SKM-1 (cell line): Measurements from ENCODE around the gene C1orf35.
A peak's percentile ranks its signal among the peaks of the same experiment; 100 is the strongest.

ENCODE experiments used
- DNase-seq: peaks from one replicate; lab custom pipeline; 2025; ENCODE audit not compliant: unreplicated experiment; lab: John Stamatoyannopoulos, UW

The C1orf35 gene

DNA sequence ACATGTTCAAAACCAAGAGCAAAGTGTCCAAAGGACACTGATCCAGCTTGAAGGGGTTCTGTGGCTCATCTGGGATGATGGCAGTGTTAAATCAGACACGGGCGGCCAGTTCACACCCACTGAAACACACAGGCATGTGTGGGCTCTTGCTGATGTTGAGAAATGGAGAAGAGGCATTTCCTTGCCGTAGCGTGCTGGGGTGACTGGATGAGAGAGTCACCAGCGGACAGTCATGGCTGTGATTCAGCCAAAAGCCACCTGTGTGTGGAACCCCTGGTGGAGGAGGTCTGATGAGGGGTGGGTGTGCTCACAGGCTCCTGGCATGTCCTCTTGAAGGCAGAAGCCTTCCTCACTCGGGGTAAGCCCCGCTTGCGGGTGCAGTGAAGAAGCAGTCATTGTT, 7.2 kb downstream of the C1orf35 start:
- no peak for DNase-seq

DNA sequence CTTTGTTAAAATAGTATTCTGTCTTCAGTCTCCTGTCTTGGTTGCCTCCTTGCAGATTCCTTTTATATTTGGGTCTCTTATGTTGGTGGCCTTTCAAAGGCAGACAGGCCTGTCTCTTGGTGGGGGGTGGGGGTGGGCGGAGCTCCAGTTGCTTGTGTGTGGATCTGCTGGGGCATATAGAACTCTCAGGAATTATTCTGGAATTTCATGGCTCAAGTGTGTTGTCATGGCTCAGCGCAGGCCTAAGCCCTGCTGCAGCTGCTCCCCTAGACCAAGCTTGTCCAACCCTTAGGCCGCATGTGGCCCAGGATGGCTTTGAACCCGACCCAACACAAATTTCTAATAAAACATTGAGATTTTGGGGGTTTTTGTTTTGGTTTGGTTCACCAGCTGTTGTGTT, 8.0 kb downstream of the C1orf35 start:
- no peak for DNase-seq

DNA sequence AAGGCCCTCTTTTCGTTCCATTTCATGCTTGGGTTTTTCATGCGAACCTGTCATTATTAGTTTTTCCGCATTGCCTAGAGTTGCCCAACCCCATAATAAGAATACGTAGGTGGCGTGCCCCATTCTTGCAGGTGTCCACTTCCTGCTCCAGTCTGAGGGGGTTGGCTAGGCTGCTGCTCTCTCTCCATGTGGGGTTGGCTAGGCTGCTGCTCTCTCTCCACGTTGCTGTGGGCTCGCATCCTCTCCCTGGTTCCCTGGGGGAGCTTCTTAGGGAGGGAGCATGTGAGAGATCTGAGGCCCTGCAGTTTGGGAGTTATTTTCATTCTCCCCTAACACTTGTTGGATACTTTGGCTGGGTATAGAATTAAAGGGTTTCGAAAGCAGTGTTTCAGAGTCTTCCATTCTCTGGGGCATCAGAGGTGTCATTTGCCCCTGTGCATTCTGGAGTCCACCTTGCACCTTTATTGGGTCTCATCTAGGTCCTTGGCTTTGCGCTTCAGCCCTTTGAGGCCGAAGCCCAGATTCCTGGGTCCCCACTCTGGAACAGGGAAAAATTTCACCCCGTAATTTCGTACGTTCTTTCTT, 8.6 kb downstream of the C1orf35 start:
- no peak for DNase-seq

GRCh38 chr1:228093050-228093906, 9.8 kb downstream of the C1orf35 start:
- no peak for DNase-seq

DNA sequence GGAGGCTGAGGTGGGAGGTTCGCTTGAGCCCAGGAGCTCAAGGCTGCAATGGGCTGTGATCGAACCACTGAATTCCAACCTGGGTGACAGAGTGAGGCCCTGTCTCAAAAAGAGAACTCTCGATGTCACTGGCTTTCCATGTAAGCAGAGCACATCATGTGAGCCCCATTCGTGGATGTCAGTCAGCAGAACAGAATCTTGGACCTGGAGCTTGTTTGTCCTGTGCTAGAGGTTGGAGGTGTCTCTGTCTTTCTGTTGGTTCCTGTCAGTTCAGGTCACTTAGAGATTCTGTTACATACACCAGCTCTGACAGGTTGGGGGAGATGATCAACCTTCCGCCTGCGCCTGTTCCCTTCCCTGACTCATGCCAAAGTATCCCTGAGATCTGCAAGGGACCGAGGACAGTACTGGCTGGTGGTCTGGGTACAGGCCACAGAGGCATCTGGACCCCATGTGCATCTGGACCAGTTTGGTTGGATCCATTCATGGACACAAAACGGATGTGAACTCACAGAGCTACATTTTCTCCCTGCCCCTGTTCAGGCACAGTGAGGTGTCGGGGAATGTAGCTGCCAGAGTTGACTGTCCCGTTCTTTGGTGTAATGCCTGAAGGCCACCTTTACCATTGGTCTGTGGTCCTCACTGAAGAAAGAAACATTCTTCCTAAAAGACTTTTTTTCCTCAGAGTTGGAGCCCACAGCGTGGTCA, 10.6 kb downstream of the C1orf35 start:
- no peak for DNase-seq

GRCh38 chr1:228091084-228091483, 12.0 kb downstream of the C1orf35 start:
- no peak for DNase-seq

DNA sequence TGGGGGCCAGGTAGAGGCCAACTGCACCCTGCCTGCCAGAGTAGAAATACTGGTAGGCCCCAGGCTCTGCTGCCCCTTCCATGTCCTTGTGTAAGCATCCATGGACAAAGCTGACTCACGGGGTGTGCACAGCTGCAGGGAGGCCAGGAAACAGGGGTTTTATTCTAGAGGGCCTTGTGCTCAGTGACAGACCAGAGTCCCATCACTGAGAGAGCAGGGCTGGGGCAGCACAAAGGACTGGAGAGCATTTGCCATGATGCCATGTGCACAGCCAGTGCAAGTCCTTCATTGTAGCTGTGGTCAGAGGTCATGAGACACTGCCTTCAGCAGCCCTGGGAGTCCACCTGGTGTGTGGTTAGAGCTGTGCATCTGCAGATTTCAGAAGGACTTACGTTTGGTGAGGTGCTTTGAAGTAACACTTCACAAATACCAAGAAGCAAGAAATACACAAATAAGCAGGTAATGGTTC, 12.5 kb downstream of the C1orf35 start:
- DNase-seq = no peak

DNA sequence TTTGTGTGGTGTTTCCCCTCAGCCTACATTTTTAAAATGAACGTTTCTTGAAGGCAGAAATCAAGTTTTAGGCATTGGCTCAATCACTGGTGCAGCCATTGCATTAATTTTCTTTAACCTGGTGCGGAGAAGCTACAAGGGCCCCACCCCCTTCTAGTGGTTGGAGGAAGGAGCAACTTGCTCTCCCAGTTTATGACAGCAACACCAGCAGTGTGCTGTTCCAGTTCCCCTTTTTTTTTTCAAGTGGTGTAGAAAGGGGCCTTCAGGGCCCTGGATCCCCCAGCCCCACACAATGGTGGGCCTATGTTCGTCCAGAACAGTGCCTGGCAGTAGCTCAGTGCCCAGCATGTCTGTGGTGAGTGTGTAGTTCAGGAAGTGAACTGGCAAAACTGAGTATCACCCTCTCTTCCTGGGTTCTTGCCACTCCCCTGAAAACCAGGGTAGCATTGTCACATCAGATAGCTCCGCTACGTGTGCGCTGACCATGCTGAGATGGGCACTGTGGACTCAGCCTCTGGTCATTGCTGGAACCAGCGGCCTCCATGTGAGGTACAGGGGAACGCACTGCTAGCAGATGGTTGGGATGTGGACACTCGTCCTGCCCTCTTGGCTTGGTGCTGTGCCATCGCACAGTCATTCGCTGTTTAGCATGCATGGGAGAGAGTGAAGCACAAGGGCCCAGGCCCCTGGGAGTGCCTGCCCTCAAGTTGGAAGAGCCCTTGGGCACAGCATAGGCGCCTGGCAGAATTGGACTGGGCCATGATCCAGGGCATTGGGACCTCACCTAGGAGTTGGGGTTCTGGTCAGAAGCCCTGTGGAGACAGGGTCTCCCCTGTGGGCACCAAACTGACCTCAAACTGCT, 13.4 kb downstream of the C1orf35 start:
- DNase-seq = peak; percentile 55

DNA sequence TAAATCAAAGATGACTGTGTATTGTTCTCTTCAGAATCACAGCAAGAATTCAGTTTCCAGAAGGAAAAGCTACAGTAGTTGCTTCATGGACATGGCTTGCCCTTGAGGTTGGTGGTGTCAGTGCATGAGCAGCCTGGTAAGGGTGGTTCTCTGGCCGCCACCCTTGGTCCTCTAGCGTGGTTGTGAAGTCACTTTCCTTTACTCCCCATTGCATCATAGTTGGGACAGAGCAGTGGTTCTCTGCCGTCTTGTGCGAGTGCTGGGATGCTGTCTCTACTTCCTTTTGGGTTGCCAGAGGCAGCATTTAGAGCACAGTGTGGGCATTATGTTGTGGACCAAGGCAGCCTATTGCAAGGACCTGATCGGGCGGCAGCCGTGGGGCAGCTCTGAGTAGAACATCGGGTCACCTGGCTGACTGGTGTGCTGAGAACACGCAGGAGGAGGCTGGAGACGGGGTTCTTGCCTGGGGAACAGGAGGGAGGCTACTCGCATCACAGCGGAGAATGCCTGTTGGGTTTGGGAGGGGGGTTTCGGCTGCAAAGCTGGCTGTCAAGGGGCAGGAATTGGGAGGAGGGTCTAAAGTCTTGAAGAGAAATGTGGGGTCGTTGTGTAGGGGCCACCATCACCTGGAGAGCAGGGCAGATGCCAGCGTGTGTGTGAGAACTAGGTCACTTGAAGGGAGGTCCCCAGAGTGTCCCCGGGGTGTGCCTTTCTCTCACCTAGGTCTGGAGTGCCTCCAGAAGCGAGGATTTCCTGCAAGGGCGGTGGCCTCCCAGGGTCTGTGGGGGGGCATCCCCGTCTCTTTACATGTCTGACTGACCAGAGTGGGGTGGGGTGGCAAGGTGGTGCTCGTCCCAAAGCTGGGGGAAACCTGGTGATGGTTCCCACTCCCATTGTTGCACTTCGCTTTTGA, 14.3 kb downstream of the C1orf35 start:
- peak; percentile 82 for DNase-seq

DNA sequence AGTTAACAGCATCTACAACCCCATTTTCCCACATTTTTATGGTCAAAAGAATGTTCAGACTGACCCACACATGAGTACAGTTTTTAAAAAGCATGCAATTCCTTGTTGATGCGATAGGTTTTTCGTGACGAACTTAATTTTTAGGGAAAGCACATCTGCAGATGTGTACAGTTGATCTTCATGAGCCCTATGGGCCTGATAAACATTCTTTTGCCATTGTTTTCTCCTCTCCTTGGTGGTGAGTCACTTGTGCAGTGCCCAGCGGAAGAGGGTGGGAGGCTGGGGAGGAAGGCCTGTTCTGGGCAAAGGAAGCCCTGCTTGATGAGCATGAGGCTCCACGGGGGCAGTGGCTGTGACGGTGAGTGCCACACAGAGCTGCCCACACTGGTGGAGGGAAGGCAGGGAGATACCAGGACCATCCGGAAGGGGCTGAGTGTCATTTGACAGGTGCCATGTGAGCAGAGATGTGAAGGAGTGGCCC, 15.3 kb downstream of the C1orf35 start:
- no peak for DNase-seq

GRCh38 chr1:228085287-228085951, 17.7 kb downstream of the C1orf35 start:
- DNase-seq = no peak

DNA sequence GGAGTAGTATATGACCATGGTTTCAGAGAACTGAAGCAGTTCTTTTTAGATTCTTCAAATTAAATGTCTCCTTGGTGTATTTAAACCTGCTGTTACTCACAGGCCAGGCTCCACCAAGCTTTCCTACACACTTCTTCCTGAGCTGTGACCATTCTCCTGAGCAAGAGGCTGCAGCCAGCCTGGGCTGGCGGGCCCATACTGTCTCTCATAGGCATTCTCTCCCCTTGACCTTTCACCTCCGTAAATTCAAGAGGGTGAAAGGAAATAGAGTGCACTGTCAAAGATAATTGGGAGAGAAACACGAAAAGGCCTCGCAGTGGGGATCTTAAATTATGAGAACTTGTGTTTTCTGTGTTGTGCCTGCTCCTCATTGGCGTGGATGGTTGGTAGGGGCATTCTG, 18.3 kb downstream of the C1orf35 start:
- no peak for DNase-seq

DNA sequence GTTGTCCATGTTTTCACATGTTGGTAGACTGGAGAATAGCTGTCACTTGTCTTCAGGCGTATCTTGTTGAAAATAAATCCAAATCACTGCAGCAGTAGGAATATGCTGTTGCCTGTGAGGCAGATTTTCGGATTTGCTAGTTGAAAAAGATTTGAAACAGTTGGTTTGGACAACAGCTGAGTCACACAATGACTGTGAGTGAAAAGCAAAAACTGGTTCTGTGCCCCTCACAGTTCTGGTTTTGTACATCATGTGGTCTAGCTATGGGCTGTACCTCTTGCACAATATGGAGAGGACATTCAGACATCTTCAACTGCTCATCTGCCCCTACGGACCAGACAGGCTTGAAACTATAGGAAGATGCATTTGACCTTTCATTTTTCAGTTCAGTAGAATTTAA, 18.8 kb downstream of the C1orf35 start:
- peak; percentile 39 for DNase-seq

- DNase-seq = no peak
These were observed 19.2 kb downstream of the C1orf35 start for GRCh38 chr1:228083871-228084278.

GRCh38 chr1:228082918-228083870, 19.9 kb downstream of the C1orf35 start:
- no peak for DNase-seq

GRCh38 chr1:228082214-228082917, 20.8 kb downstream of the C1orf35 start, which contains the start of gene ARF1:
Gene ARF1, plus strand, starts transcription at chr1:228082708. Its CDS starts 14,407 bp downstream, at chr1:228097115.
- DNase-seq = peak; percentile 92

GRCh38 chr1:228081578-228082213, 21.4 kb downstream of the C1orf35 start:
- DNase-seq = no peak
